Cerebellar nuclear complex (tissue), 1 donor: ENCODE results near the gene FBXL13.
"Not testable (repeated sequence)": the region's sequence is repeated elsewhere in the genome, so short reads cannot be mapped to it uniquely, and the experiment has no call there.

ENCODE experiments used
- DNase-seq, 2 experiments: peaks; one replicate each; lab custom pipeline; 2025; lab: John Stamatoyannopoulos, UW

The FBXL13 gene

GRCh38 chr7:103079836-103080235 lies 5.2 kb upstream of the FBXL13 start:
- no peak for DNase-seq

GRCh38 chr7:103078226-103078625 lies 3.6 kb upstream of the FBXL13 start:
- not testable (repeated sequence) for DNase-seq

- DNase-seq = no peak
Observed at GRCh38 chr7:103077318-103077717, 2.7 kb upstream of the FBXL13 start.

GRCh38 chr7:103076764-103077163 lies 2.2 kb upstream of the FBXL13 start:
- no peak for DNase-seq

- no peak for DNase-seq
Observed at GRCh38 chr7:103075337-103075918, 832 bp upstream of the FBXL13 start.

GRCh38 chr7:103073989-103074518 lies 542 bp downstream of the FBXL13 start:
- no peak for DNase-seq

- no peak for DNase-seq
Observed at GRCh38 chr7:103071000-103071399, 3.6 kb downstream of the FBXL13 start.

GRCh38 chr7:103068414-103069403 lies 5.9 kb downstream of the FBXL13 start:
- DNase-seq = no peak

- DNase-seq = no peak
Observed at GRCh38 chr7:103065667-103066066, 8.9 kb downstream of the FBXL13 start.

- no peak for DNase-seq
Observed at GRCh38 chr7:103063895-103064294, 10.7 kb downstream of the FBXL13 start.

- DNase-seq = no peak
Observed at GRCh38 chr7:103059471-103059870, 15.1 kb downstream of the FBXL13 start.

- no peak for DNase-seq
Observed at GRCh38 chr7:103058122-103058521, 16.5 kb downstream of the FBXL13 start.

GRCh38 chr7:103056006-103056405 lies 18.6 kb downstream of the FBXL13 start:
- not testable (repeated sequence) for DNase-seq

GRCh38 chr7:103051519-103051918 lies 23.1 kb downstream of the FBXL13 start:
- no peak for DNase-seq

GRCh38 chr7:103048833-103049232 lies 25.8 kb downstream of the FBXL13 start:
- no peak for DNase-seq

- DNase-seq = not testable (repeated sequence)
Observed at GRCh38 chr7:103041815-103042214, 32.8 kb downstream of the FBXL13 start.

GRCh38 chr7:103037823-103038739 lies 36.5 kb downstream of the FBXL13 start:
- not testable (repeated sequence) for DNase-seq

- DNase-seq = no peak
Observed at GRCh38 chr7:103037476-103037822, 37.1 kb downstream of the FBXL13 start.

GRCh38 chr7:103034318-103034717 lies 40.3 kb downstream of the FBXL13 start:
- DNase-seq = not testable (repeated sequence)

GRCh38 chr7:103031781-103032180 lies 42.8 kb downstream of the FBXL13 start:
- no peak for DNase-seq

- DNase-seq = no peak
Observed at GRCh38 chr7:103031024-103031423, 43.6 kb downstream of the FBXL13 start.

GRCh38 chr7:103025341-103025740 lies 49.3 kb downstream of the FBXL13 start:
- DNase-seq = no peak
